Caco-2 (cell line): ENCODE measurements around the gene PDSS1. TPM values are rescaled to one million over a fixed set of nuclear protein-coding genes. Genes with fewer than 3 reads are reported as not detected.

Source experiments
- BruUV-seq: library from RNA; stranded (reverse); fragments of 400-500 nt; replicated peaks from 2 replicates; lab custom pipeline; 2021; lab: Mats Ljungman, UMichigan
- CTCF ChIA-PET: fragments of 300-600 bp; sonication (Branson Sonifier 250); formaldehyde crosslinking; loops from one replicate; lab custom pipeline; 2022; ENCODE audit warnings: antibody characterized with exemption; lab: Charles Lee
- POLR2A ChIA-PET: fragments of 300-600 bp; sonication (Branson Sonifier 250); formaldehyde crosslinking; loops from one replicate; lab custom pipeline; 2022; ENCODE audit warnings: antibody characterized with exemption; lab: Charles Lee
- DNase-seq, 2 experiments: peaks; one replicate each; pipeline versions ENCODE4 v3.0.0 to v3.0.0-alpha.2; 2020 to 2022
- H3K27me3 ChIP-seq: replicated peaks from 2 replicates; pipeline ENCODE4 v1.6.0; 2011; ENCODE audit warnings: low read length; ENCODE audit not compliant: control insufficient read depth, insufficient read depth
- H3K36me3 ChIP-seq: 2 replicates; pipeline ENCODE4 v1.5.1; 2011; ENCODE audit warnings: low read length; ENCODE audit not compliant: control insufficient read depth, insufficient read depth
- H3K4me1 ChIP-seq: fragments of 250-450 bp; sonication (Bioruptor Pico); 2 replicates; pipeline ENCODE4 v1.5.1; 2020; ENCODE audit warnings: mild to moderate bottlenecking
- H3K4me3 ChIP-seq: 2 replicates; pipeline ENCODE4 v1.5.1; 2011; ENCODE audit warnings: low read depth, mild to moderate bottlenecking, control low read depth, low read length
- H3K9me3 ChIP-seq: fragments of 250-450 bp; sonication (Bioruptor Pico); 2 replicates; pipeline ENCODE4 v1.5.1; 2020; ENCODE audit warnings: mild to moderate bottlenecking, moderate library complexity
- H3K27ac Mint-ChIP-seq: one replicate; pipeline ENCODE4 v1.8.0; 2022; ENCODE audit warnings: mixed read lengths; ENCODE audit not compliant: unreplicated experiment
- H3K27me3 Mint-ChIP-seq: one replicate; pipeline ENCODE4 v1.8.0; 2022; ENCODE audit warnings: mixed read lengths; ENCODE audit not compliant: insufficient read depth, unreplicated experiment
- H3K36me3 Mint-ChIP-seq: one replicate; pipeline ENCODE4 v1.8.0; 2022; ENCODE audit warnings: mild to moderate bottlenecking, mixed read lengths; ENCODE audit not compliant: insufficient read depth, unreplicated experiment
- H3K4me1 Mint-ChIP-seq: one replicate; pipeline ENCODE4 v1.8.0; 2022; ENCODE audit warnings: low read depth, mixed read lengths; ENCODE audit not compliant: unreplicated experiment
- H3K4me3 Mint-ChIP-seq: one replicate; pipeline ENCODE4 v1.8.0; 2022; ENCODE audit warnings: mild to moderate bottlenecking, moderate library complexity, mixed read lengths; ENCODE audit not compliant: unreplicated experiment
- H3K9me3 Mint-ChIP-seq: one replicate; pipeline ENCODE4 v1.8.0; 2022; ENCODE audit warnings: mixed read lengths; ENCODE audit not compliant: unreplicated experiment
- intact Hi-C: fragments of 100-400 bp; cut with micrococcal nuclease; formaldehyde crosslinking; loops from one replicate; pipeline ENCODE4 v1.10.0; 2022; ENCODE audit not compliant: unreplicated experiment
- total RNA-seq: library from RNA; stranded (reverse); gene quantifications from 2 replicates; pipeline ENCODE4 v1.2.3, GENCODE V29; 2022
- TF ChIP-seq, protein P1 (sequence below), 2 experiments: fragments of 200-600 bp in 1 of 2; IDR thresholded peaks; 1 replicate in 1 of 2; 2 replicates in 1 of 2; pipeline versions ENCODE4 v1.5.1 to v1.8.0; 2011 to 2022; ENCODE audit warnings: antibody characterized with exemption in 1 of 2, control low read depth in 1 of 2, inconsistent platforms in 1 of 2, low read depth in 1 of 2, low read length in 1 of 2, mild to moderate bottlenecking in 1 of 2, moderate library complexity in 1 of 2; ENCODE audit not compliant: insufficient read depth in 1 of 2, severe bottlenecking in 1 of 2, unreplicated experiment in 1 of 2

PDSS1 gene
- total RNA-seq, 1 experiment from 2014 or later = 24.9 TPM

DNA sequence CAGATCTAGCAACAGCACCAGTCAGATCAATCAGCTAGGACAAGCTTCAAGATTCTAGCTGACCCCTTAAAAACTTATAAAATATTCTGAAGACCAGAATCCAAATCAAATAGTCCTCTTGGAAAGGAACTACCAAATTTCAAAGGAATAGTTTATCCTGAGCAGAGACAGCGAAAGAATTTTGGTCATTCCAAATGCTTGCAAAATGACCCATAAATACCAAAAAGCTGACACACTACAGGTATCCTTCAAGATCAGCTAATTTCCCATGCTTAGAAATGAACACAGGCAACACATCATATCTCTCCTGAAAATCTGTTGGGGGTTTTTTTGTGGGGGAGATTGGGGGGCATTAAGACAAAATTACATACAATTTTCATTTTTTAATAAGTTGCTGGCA lies 78.8 kb downstream of the PDSS1 start:
- intact Hi-C loops = no loop called here
- peak overlapping the region; percentile 46 for H3K27ac Mint-ChIP-seq
- no peaks in the 10 kb centered on the region for H3K9me3 ChIP-seq

DNA sequence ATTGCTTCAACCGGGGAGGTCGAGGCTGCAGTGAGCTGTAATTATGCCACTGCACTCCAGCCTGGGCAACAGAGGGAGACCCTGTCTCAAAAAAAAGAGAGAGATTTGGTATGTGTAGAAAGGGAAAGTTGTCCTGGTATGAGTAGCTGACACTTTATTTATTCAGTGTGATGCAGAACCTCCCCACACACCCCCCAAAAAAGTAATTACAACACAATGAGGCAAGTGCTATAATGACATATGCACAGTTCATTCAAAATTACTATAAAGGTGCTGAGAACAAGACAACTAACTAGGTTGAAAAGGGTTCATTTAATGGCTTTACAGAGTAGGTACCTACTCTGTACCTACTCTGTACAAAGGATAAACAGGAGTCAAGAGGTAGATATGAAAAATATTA lies 80.2 kb downstream of the PDSS1 start:
- no peaks in the 10 kb centered on the region for H3K9me3 Mint-ChIP-seq
- ChIA-PET POLR2A (no interaction called here), CTCF (no interaction called here)
- no peak overlapping the region for H3K4me3 Mint-ChIP-seq
- H3K4me1 Mint-ChIP-seq = peaks cover 64% of the 10 kb centered on the region
- intact Hi-C loops = no loop called here
- H3K9me3 ChIP-seq = no peaks in the 10 kb centered on the region
- no peak for DNase-seq
- H3K27ac Mint-ChIP-seq = peak overlapping the region; percentile 26
- H3K4me1 ChIP-seq = peaks cover 54% of the 10 kb centered on the region
- BruUV-seq = no TSS peak
- H3K4me3 ChIP-seq = no peak overlapping the region
- H3K36me3 Mint-ChIP-seq = peaks cover 10% of the 10 kb centered on the region
- TF ChIP-seq, protein P1, sequence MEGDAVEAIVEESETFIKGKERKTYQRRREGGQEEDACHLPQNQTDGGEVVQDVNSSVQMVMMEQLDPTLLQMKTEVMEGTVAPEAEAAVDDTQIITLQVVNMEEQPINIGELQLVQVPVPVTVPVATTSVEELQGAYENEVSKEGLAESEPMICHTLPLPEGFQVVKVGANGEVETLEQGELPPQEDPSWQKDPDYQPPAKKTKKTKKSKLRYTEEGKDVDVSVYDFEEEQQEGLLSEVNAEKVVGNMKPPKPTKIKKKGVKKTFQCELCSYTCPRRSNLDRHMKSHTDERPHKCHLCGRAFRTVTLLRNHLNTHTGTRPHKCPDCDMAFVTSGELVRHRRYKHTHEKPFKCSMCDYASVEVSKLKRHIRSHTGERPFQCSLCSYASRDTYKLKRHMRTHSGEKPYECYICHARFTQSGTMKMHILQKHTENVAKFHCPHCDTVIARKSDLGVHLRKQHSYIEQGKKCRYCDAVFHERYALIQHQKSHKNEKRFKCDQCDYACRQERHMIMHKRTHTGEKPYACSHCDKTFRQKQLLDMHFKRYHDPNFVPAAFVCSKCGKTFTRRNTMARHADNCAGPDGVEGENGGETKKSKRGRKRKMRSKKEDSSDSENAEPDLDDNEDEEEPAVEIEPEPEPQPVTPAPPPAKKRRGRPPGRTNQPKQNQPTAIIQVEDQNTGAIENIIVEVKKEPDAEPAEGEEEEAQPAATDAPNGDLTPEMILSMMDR (IDR thresholded peaks at IDR 0.05; ENCODE audit: insufficient read depth in 1 of 2, low read depth in 1 of 2, low read length in 1 of 2, severe bottlenecking in 1 of 2, unreplicated experiment in 1 of 2) = no peak
- no peaks in the 10 kb centered on the region for H3K36me3 ChIP-seq
- H3K27me3 ChIP-seq = no peaks in the 10 kb centered on the region
- no peaks in the 10 kb centered on the region for H3K27me3 Mint-ChIP-seq

More for the DNA sequence above, 78.8 kb downstream of the PDSS1 start:
- Mint-ChIP-seq H3K36me3 (peaks cover 10% of the 10 kb centered on the region), H3K27me3 (no peaks in the 10 kb centered on the region), H3K4me1 (peaks cover 59% of the 10 kb centered on the region), H3K9me3 (no peaks in the 10 kb centered on the region), H3K4me3 (no peak overlapping the region)
- BruUV-seq = no TSS peak
- TF ChIP-seq, protein P1 (IDR thresholded peaks at IDR 0.05; ENCODE audit: insufficient read depth in 1 of 2, low read depth in 1 of 2, low read length in 1 of 2, severe bottlenecking in 1 of 2, unreplicated experiment in 1 of 2) = no peak
- POLR2A ChIA-PET = no interaction called here
- H3K4me3 ChIP-seq = no peak overlapping the region
- no peak for DNase-seq
- H3K27me3 ChIP-seq = no peaks in the 10 kb centered on the region
- no peaks in the 10 kb centered on the region for H3K36me3 ChIP-seq
- CTCF ChIA-PET = interaction anchor here (0.6 kb wide), 1 partner anchor 106 kb away, joined by 3 read pairs; no protein-coding TSS in a partner anchor
- peaks cover 49% of the 10 kb centered on the region for H3K4me1 ChIP-seq

DNA sequence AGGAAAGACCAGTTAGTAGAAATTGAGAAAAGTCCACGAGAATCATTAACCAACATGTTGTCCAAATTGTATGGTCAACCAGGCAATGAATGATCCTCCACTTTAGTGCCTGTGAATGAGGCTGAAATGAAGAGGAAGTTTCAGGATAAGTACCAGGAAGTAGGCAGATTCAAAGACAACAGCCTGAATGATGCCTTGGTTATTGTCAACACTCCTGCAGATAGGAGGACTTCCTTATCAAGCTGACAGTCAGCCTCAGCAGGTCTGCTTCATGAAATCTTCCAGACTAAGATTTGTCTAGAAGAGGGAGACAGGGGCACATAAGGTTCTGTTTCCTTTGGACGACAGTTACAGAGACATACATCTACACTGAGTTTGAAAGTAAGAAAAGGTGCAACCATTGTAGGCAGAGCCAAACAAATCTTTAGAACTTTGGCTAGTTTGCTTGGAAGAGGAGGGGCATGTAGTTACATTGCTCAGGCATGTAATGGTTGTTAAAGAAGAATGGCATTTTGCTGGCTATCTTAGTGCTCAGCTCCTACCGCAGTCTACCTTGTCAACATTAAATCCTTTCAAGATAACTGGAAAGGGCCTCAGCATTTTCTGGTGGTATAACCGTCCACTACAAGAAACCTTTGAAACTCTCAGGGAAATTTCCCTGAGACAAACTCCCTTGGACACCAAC lies 81.8 kb downstream of the PDSS1 start:
- no peaks in the 10 kb centered on the region for H3K9me3 ChIP-seq
- no peaks in the 10 kb centered on the region for H3K9me3 Mint-ChIP-seq
- H3K4me3 ChIP-seq = no peak overlapping the region
- H3K4me1 Mint-ChIP-seq = peaks cover 63% of the 10 kb centered on the region
- intact Hi-C loops = no loop called here
- peaks cover 5% of the 10 kb centered on the region for H3K36me3 Mint-ChIP-seq
- H3K27me3 ChIP-seq = no peaks in the 10 kb centered on the region
- BruUV-seq = no TSS peak
- DNase-seq = peak in 1 of 2 experiments; percentile 32
- peaks cover 49% of the 10 kb centered on the region for H3K4me1 ChIP-seq
- H3K27ac Mint-ChIP-seq = peak overlapping the region; percentile 21
- H3K4me3 Mint-ChIP-seq = peak overlapping the region; percentile 18
- ChIA-PET CTCF (interaction anchor here (0.6 to 1.1 kb wide), 2 partner anchors 53 to 136 kb away, joined by 3 to 6 read pairs; no protein-coding TSS in a partner anchor), POLR2A (no interaction called here)
- TF ChIP-seq, protein P1 (IDR thresholded peaks at IDR 0.05; ENCODE audit: insufficient read depth in 1 of 2, low read depth in 1 of 2, low read length in 1 of 2, severe bottlenecking in 1 of 2, unreplicated experiment in 1 of 2) = no peak
- no peaks in the 10 kb centered on the region for H3K36me3 ChIP-seq
- no peaks in the 10 kb centered on the region for H3K27me3 Mint-ChIP-seq
